CD4-positive, alpha-beta T cell treated with Interleukin-10 for 1 hour (primary cell): ENCODE data around the gene ITGA11.

Source experiments
- DNase-seq: peaks from one replicate; pipeline ENCODE4 v3.0.0-alpha.2; 2020

The ITGA11 gene

DNA sequence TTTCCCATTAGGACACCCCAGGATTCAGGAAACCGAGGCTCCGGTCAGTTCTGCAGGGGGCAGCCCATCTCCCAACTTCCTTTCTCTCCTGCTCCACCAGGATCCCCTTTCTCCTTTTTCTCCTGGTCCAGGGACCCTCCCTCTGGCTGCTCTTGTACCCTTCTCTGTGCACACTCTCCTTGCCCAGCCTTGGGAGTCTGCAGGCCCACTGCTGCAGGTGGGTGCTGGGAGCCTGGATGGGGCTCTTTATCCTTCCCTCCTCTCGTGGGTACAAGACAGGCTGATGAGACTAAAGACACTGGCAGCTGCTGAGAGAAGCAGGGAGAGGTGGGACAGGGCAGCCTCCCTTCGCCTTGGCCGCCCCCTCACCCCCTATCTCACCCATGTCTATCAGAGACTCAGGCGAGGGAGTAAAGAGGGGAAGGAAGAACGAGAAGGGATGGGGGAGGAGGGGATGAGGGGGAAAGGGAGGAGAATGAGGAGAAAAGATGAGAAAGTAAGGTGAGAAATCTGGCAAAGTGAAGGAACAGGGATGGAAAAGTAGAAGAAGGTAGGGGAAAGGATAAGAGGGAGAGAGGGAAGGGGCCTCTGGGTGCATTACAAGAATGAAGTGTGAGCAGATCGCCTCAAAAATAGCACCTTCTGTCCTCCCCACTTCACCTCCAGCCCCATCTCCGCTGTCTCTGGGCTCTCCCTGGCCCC is 45.2 kb downstream of the ITGA11 start:
- DNase-seq: no peak

DNA sequence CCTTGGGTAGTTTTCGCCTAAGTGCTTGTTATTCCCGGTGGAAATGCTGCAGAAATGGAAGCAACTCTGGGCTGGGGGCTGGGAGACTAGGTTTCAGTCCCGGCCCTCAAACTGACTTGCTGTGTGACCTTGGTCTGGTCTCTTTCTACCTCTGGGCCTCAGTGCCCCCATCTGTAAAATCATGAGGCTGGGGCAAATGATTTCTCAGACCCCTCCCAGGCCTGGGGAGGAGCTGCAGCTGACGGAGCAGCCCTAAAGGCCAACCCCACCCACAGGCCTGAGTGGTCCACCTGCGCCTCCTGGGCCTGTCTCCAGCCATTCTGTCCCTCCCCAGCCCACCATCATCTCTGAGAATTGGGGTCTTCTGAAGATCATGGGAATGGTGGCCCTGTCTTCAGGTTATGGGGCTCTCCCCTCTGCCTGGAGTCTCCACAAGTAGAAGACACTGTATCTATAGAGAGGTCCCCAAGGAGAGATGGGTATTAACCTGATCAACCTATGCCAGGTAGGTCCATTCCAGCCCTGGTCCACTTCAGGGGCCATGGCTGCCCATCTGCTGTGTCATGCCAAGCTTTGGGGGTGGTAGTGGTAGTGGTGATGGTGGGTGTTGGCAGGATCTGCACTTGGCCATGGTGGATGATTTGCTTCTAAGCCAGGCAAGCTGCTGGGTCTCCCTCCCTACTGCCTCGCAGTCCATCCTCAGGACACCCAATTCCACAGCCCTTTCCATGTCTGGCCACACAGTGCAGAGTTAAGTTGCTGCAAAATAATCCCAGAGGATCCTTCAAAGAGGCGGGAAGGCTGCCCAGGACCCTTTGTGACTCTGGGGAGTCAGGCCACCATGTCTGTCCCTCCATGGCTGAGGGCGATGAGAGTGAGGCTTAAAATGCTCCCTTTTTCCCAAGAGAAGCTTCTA is 46.0 kb downstream of the ITGA11 start:
- no peak for DNase-seq

DNA sequence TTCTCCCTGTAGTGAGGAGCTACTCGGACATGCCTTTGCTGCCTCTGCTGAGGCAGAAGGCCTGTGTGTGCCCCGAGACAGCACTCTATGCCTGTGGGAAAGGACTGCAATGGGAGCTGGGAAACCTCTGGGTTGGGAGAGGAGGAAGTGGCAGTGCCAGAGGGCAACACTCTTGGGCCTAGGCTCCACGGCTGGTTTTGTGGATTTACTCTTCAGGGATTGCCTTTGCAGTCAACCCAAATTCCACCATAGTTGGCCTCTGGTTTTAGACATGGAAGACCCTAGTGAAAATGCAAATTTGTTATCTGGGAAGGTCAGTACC is 46.8 kb downstream of the ITGA11 start:
- DNase-seq: no peak

DNA sequence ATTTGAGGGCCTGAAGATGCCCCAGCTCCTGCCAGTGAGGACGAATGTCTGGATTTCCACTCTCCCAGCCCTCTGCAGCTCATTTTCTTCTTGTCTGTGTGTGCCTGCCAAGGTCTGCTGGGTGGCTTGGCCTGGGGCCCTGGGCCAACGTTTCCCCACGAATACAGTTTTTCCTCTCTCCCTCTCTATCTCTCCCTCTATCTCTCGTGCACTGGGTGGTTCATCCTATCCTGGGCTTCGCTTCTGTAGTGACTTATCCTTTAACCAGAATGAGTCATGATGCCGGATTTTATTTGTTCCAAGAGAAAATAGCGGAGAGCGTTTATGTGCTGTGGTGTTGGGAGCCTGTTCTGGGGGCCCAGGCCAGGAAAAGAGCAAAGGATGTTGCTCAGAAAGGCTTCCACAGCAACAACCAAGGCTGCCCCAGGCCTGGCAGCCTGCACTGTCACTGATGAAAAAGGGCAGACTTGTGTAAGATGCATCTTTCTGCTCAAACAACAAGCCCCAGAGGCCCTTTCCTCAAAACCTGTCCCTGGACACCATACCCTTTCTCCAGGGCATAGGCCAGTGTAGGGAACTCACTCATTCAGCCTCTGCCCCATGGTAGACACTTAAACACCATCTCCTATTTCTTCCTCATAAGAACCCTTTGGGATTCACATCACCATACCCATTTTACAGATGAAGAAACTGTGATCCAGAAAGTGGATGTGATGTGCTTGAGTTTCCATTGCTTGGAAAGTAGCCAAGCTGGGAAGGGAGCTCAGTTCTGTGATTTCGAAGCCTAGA is 47.3 kb downstream of the ITGA11 start:
- no peak for DNase-seq

DNA sequence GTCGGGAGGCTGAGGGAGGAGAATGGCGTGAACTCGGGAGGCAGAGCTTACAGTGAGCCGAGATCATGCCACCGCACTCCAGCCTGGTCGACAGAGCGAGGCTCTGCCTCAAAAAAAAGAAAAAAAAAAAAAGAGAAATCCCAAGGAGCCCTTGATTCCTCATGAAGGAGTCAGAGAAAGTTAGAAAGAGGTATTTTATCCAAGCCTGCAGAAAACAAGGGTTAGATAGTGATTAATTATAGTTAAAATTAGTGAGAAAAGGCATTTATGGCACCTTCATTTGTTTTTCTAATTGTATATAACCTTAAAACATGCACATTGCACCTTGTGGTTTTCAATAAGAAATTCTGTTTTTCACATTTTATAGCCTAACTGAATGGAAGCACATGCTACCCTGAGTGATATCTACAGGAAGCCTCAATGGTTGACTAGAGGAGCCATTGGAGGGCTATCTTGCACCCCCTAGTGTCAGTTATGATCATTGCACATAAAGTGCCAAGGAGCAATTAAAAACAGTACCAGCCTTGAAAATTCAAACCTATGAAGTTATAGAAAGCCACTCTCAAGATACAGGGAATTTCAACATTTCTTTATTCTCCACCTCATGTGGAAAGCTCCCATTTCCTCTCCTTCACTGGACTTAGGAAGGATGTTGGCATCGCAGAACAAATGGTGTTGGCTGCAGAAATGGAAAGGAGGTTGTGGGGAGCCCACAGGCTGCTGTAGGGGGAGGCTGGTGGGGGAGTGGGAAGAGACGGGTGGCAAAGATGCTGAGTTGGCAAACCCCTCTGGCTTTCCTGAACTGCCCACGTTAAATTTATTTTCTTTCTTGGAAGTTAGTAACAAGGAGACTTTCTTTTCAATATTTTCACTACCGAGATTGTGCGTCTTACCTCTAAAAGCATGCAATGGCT is 48.5 kb downstream of the ITGA11 start:
- peak; percentile 63 for DNase-seq

DNA sequence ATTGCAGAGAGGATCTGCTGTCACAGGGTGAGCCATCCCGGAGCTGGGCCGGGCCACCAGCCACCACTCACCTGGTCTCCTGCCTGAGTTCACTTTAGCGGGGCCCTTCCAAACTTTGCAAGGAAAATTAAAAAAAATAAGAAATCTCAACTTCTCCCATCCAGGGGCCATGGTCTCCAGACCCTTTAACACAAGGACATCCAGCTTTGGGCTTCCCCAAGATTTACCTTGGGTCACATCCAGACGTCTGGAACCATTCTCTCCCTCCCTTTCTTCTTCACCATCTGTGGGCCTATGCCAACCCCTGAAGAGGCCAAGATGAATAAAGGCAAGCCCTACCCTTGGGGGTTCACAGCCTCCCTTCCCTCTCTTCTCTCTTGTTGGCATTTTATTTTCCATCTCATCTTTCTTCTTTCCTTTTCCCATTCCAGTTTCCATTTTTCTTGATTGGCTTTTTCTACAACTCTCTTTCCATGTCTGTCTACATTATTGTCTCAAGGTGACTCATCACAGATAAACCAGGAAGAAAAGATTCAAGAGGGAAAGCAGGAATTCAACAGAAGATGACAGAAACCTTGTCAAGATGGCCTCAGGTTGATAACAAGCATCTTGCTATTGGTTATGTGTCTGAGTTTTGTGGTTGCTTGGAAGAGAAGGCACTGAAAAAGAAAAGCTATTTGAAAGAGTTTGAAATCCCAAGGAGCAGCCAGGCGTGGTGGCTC is 49.5 kb downstream of the ITGA11 start:
- no peak for DNase-seq

DNA sequence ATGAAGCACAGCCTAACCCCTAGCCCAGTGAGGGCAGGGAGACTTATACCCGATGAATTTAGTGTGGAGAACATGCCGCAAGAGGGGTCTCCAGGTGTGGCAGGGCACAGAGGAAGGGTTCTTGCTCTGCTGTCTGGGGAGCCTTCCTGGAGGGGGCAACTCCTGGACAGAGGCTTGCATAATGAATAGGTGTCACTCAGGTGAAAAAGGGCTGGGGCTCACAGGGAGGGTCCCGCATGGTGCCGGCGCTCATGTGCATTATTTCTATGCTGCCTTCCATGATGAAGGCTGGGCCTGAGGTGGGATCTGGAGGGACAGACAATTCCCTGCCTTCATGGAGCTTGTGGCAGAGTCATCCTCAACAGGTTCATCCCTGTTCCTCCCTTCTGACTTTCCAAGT is 51.5 kb downstream of the ITGA11 start:
- DNase-seq: no peak

DNA sequence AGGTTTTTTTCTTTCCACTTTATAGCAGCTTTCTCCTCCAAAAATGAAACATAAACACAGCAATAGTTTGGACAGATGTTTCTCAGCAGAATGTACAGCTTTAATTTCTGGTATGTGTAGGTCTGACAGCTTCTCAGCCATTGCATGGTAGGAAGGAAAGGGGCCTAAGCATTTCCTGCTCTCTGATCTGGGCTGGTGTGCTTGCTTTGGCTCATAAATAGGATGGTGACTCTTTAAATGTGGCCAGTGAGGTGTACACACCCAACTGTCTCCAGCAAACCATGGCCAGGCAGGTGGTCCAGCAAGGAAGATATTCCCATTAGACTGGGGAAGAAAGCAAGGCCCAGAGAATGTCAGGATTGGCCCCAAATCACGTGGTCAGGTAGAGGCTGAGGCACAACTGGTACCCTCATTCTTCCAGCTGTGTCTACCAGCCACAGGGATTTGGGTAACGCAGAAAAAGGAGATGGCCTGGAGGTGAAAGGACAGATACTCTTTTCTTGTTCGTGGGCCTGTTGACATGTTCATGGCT is 52.1 kb downstream of the ITGA11 start:
- no peak for DNase-seq

DNA sequence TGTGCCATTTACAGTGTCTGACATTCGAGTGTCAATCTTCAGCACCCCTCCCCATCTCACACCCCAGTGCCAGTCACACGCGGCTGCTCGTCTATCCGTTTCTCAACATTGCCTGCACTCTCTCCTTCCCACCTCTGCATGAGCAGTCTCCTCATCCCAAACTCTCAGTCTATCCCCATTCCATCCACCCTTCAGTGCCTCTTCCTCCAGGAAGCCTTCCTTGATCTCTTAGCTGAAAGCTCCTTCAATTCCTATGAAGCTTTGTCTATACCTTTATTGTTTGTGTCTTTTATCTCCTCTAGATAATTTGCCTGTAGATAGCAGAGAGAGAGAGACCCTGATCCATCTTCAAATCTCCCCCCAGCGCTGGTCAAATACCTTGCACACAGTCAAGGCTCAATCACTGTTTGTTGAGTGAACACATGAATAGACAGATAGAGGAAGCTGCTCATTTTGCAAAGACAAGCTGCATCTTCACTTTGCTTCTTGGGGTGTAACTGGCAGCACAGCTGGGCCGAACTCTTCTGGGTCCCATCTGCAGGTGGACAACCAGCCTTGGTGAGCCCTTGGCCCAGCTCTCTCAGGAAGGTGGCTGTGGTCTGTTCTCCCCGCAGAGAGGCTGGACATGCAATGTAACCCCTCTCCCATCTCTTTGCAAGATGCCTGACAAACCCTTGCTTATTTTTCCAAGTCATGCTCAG is 52.8 kb downstream of the ITGA11 start:
- DNase-seq: no peak

DNA sequence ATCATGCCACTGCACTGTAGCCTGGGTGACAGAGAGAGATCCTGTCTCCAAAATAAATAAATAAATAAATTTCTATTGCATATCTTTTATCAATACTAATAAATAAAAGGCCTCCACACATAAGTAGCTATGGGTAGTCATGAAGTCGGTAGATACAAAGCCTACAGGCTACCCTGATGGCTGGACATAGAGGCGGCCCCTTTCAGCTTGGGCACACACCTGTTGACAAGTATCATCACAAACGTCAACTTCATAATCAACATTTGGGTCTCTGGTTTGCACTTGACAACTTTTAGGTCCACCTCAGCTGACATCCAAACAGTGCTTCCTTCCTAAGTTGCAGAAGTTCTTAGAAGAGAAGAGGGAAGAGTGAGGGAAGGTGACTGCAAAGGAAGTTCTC is 53.4 kb downstream of the ITGA11 start:
- no peak for DNase-seq

DNA sequence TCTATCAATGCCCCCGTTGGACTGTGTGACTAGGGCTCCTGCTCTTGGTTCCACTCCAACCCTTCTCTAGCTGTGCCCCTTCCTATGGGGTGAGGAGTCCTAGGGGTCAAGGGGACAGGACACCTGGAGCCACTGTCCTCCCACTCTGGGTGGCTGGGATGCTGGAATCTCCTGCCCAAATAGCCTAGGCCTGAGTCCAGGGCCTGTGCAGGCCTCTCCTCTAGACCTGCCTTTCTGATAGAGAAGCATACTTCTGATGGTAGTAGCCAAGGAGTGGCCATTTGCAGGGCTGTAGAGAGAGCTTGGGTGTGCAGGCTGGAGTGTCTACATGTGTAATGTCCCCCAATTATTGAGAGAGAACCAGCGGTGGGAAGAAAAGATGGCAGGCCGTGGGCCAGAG is 54.2 kb downstream of the ITGA11 start:
- no peak for DNase-seq

DNA sequence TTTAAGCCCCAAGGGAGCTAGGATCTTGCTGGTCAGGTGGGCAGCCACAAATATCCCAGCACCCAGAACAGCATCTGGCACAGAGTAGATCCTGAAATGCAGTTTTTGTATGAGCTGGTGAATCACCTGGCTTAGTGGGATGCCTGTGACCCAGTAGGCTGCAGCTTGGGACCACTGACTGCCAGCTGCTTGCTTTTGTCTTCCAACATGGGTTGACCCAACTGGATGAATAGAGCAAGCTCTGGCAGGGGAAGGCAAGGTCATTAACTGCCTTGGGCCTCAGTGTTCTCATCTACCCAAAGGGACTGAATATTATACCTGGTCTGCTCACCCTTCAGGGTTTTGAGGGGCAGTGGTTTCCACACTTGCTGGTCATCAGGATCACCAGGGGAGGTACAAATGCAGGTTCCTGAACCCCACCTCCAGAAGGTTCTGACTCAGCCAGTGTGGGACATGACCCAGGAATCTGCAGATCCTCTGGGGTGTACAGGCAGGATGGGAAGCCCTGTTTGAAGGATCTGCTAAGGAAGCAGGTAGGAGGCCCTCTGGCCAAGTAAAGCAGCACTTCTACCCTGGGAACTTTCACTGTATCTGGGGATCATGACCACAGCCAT is 55.4 kb downstream of the ITGA11 start:
- no peak for DNase-seq

DNA sequence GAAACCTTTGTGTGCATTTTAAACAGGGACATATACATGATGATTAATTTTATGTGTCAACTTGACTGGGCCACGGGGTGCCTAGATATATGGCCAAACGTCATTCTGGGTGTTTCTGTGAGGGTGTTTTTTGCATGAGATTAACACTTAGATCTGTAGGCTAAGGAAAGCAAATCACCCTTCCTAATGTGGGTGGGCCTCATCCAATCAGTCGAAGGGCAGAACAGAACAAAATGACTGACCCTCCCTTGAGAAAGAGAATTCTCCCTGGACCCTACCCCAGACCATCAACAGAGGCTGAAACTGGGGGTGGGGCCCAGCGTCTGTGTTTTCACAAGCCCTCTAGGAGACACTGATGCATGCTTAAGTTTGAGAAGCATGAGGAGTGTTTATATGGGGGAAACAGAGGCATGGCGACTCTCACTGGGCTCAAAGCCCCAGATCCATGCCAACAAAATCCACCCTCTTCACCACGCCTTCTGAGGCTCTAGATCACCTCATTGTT is 56.2 kb downstream of the ITGA11 start:
- DNase-seq: no peak

DNA sequence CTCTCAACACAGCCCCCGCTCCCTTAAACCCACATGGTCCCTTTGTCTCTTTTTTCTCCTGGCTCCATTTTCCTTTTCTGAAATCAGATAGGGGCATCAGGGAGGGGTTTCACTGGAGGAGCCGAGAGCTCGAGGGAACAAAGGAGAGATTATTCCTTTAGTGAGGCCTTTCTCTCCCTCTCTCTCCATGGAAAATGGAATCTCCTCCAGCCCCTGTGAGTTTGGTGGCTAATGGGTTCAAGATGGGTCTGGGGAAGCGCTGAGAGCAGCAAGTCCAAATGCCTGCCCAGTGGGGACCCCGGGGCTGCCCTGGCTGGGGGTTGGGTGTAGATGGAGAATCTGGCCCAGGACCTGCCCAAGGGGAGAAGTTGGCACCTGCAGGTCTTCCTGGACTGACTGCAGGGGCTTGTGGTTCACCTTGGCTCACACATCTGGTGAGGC is 56.8 kb downstream of the ITGA11 start:
- no peak for DNase-seq

DNA sequence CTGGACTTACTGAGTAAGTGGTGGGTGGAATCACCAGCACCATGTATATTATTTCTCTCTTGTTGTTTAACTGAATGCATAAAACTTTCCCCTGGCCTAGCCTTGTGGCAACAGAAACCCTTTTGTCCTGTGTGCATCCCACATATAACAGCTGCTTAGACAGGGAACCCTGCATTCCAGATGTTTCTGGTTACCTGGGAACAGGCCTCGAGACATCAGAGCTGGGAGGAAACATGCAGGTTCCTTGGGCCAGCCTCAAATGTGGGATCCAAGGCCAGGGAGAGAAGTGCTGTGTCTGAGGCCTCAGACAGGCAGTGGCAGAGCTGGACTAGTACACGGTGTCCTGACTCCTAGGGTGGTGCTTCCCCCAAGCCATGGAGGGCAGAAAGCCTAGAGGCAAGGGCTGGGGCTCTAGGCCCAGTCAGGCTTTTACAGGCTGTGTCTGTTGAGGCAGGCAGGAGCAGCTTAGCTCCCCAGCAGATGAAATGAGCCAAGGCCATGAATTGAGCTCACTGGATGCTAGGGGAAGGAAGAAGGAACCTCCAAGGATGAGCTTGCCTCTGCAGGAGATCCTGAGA is 57.7 kb downstream of the ITGA11 start:
- DNase-seq: no peak

DNA sequence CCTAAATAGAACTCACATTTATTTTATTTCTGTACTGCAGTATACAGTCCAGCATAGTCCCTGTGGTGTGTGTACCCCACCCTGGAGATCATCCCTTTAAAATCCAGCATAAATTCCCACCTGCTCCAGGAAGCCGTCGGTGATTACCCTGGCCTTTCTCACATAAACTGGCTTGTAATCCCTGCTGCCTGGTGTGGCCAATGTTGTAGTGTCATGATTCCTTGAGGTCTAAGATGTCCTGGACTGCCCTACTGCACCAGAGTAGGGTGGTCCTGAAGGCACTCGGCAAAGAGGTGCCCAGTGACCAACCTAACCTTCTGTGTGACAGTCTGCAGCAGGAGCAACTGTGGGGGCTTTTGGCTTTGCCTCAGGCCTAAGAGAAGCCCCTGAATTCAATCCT is 58.9 kb downstream of the ITGA11 start:
- no peak for DNase-seq

DNA sequence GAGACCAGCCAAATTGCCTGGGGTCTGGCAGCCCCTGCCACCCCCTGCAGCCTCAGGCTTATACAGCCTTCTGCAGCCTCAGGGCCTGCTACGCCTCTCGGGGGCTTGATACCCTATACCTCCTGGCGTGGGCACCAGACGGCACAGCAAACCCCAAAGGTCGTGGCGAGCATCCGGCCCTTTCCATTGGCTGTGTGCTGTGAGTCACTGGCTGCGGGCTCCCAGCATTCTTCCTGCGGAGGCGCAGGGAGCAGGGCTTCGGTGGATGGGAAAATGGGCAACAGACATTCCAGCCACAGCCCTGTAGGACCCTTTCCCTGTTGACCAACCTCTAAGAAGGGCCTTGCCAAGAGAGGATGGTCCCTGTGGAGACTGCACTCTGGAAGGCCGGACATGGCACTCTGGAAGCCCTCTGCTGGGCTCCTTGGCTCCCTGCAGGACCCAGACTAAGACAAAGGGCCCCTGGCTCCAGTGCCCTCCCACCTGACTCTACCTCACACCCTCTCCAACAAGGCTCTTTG is 59.6 kb downstream of the ITGA11 start:
- no peak for DNase-seq

DNA sequence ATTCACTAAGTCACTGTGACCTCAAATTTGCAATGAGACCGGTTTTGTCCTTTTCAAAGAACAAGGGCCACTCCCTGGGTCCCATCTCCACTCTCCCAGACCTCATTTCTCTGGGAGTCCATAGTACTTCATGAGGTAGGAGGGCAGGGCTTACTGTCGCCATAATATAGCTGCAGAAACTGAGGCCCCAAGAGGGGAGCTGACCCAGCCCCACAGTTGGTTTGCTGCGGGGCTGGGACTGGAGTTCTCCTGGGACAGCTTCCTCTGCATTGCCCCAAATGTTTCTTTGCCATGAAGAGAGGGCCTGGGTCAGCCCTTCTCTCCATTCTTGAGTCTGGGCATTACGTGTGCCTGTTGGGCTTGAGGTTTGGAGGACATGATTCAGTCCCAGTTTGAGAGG is 60.1 kb downstream of the ITGA11 start:
- no peak for DNase-seq

DNA sequence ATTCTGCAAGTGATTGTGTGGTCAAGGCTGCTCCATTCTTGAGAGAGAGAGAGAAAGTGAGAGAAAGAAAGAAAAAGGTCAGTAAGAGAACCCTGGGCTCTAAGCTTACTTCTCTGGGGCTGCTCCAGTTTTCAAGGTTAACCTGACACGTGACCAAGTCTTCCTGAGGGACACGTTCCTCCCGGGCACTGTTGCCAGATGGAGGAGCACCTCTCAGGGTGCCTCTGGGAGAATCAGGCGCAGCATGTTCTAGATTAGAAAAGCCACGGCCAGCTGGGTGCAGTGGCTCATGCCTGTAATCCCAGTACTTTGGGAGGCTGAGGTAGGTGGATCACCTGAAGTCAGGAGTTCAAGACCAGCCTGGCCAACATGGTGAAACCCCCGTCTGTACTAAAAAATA is 60.8 kb downstream of the ITGA11 start:
- DNase-seq: no peak

DNA sequence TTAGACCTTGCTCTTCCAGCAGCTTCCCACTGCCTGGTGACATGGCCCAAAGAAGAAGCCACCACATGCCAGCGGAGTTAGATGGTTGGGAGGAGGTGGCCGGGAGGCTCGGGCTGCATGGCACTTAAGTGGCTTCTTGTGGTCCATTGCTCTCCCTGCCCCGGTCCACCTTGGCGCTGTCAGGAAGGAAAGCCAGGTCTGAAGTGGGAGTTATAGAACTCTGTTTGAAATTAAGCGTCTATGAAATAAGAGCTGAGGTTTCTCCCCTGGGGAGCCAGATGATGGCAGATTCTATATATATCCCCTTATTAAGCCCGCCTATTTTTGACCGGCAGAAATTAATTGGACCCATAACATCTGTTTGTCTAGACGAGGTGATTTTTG is 61.2 kb downstream of the ITGA11 start:
- no peak for DNase-seq
